Mononuclear cell (primary cell): Measurements from ENCODE around the gene ATP1B2. TPM values are rescaled to one million over a fixed set of nuclear protein-coding genes. Genes with fewer than 3 reads are reported as not detected.

Experiments
- H3K27me3 ChIP-seq: 2 replicates; pipeline ENCODE4 v1.6.0; 2011; ENCODE audit warnings: low read length, control low read depth; ENCODE audit not compliant: insufficient read depth
- H3K4me1 ChIP-seq: 2 replicates; pipeline ENCODE4 v1.5.1; 2011; ENCODE audit warnings: mild to moderate bottlenecking, low read length, control low read depth; ENCODE audit not compliant: insufficient read depth
- H3K4me3 ChIP-seq: 2 replicates; pipeline ENCODE4 v1.5.1; 2011; ENCODE audit warnings: mild to moderate bottlenecking, low read length, moderate library complexity
- H3K9me3 ChIP-seq: 2 replicates; pipeline ENCODE4 v1.5.1; 2011; ENCODE audit warnings: low read depth, mild to moderate bottlenecking, control low read depth, low read length
- total RNA-seq: library from RNA; depleted of rRNA; stranded (reverse); fragments of >200 nt; gene quantifications from one replicate; pipeline ENCODE4 v1.2.3, GENCODE V29; 2012

The ATP1B2 gene
- total RNA-seq, 1 donor = not detected

DNA sequence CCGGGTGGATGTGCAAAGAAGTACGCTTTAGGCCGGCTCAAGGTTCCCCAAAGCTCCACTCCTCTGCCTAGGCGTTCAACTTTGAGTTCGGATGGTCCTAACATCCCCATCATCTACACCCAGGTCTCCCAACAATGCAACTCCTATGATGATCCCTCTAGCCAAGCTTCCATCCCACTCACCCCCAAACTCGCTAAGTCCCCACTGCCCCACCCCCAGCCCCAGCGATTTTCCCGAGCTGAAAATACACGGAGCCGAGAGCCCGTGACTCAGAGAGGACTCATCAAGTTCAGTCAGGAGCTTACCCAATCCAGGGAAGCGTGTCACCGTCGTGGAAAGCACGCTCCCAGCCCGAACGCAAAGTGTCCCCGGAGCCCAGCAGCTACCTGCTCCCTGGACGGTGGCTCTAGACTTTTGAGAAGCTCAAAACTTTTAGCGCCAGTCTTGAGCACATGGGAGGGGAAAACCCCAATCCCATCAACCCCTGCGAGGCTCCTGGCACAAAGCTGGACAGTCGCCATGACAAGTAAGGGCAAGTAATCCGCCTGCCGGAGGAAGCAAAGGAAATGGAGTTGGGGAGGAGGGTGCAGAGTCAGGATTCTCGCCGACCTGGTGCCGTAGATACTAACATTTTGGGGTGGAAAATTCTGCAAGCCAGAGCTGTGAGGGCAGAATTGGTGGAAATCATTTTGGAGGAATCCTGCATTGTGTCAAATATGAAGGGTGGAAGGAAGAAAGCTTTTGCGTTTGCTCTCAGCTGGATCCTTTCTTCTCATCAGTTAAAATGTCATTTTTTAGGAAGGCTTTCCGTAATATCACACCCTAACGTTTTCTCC, 36.6 kb downstream of the ATP1B2 start, which contains the start of gene TP53:
Gene TP53 (minus strand): TSS at position 419 of the 836 bp plus-strand sequence. CDS start 10,896 bp downstream, outside the sequence.
- H3K9me3 ChIP-seq = no peaks in the 10 kb centered on the region
- H3K4me1 ChIP-seq = peaks cover 30% of the 10 kb centered on the region
- H3K27me3 ChIP-seq = no peaks in the 10 kb centered on the region
- H3K4me3 ChIP-seq = peak within 1 kb of the TSS; percentile 100

DNA sequence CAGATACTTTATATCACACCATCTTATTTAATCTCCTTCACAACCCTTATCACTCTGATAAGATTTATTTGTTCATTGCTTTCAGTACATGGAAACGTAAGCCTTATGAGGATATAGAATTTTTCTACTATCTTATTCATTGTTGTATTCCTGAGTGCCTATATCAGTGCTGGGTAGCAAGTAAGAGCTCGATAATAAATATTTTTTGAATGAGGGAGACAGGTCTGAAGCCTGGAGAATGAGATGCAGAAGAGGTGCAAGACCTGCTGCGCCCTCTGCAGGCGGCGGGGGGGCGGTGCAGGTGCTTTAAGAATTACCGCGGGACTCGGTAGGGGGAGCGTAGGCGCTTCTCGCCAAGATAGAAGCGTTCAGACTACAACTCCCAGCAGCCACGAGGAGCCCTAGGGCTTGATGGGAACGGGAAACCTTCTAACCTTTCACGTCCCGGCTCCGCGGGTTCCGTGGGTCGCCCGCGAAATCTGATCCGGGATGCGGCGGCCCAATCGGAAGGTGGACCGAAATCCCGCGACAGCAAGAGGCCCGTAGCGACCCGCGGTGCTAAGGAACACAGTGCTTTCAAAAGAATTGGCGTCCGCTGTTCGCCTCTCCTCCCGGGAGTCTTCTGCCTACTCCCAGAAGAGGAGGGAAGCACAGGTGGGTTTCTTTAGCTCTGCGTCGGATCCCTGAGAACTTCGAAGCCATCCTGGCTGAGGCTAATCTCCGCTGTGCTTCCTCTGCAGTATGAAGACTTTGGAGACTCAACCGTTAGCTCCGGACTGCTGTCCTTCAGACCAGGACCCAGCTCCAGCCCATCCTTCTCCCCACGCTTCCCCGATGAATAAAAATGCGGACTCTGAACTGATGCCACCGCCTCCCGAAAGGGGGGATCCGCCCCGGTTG, 37.4 kb downstream of the ATP1B2 start, which contains the start of gene WRAP53:
Gene WRAP53 (plus strand): TSS at position 570 of the 900 bp plus-strand sequence. CDS start 172 bp downstream, at position 742.
- Histone ChIP-seq H3K4me3 (peak within 1 kb of the TSS; percentile 100), H3K4me1 (peaks cover 30% of the 10 kb centered on the region), H3K9me3 (no peaks in the 10 kb centered on the region), H3K27me3 (no peaks in the 10 kb centered on the region)

DNA sequence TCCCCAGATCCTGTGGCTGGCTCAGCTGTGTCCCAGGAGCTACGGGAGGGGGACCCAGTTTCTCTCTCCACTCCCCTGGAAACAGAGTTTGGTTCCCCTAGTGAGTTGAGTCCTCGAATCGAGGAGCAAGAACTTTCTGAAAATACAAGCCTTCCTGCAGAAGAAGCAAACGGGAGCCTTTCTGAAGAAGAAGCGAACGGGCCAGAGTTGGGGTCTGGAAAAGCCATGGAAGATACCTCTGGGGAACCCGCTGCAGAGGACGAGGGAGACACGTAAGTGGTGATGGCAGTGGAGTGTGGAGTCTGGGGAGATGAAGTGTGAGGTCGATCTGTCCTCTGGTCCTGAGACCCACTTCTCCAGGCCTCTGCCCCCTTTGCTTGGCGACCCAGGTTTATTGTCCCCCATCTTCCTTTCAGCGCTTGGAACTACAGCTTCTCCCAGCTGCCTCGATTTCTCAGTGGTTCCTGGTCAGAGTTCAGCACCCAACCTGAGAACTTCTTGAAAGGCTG, 38.1 kb downstream of the ATP1B2 start:
- Histone ChIP-seq H3K4me3 (peak overlapping the region; percentile 100), H3K9me3 (no peaks in the 10 kb centered on the region), H3K4me1 (peaks cover 30% of the 10 kb centered on the region), H3K27me3 (no peaks in the 10 kb centered on the region)

DNA sequence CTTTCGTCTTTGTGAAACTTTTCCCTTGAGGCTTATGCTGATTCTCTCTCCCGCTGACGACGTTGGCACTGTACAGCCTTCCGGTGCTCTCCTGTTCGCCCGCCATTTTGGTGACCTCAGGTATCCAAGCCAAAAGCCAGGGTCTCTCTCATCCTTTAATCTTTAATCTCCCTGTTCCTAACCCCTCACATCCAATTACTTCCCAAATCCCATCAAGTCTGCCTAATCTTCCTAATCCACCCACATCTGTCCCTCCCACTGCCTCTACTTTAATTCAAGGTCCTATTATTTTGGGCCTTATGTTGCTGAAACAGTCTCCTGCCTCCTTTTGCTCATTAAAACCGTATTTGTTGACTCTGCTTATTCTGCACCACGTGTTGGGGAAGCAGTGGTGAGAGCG, 44.9 kb downstream of the ATP1B2 start:
- Histone ChIP-seq H3K9me3 (no peaks in the 10 kb centered on the region), H3K4me1 (no peaks in the 10 kb centered on the region), H3K4me3 (no peak overlapping the region), H3K27me3 (no peaks in the 10 kb centered on the region)

DNA sequence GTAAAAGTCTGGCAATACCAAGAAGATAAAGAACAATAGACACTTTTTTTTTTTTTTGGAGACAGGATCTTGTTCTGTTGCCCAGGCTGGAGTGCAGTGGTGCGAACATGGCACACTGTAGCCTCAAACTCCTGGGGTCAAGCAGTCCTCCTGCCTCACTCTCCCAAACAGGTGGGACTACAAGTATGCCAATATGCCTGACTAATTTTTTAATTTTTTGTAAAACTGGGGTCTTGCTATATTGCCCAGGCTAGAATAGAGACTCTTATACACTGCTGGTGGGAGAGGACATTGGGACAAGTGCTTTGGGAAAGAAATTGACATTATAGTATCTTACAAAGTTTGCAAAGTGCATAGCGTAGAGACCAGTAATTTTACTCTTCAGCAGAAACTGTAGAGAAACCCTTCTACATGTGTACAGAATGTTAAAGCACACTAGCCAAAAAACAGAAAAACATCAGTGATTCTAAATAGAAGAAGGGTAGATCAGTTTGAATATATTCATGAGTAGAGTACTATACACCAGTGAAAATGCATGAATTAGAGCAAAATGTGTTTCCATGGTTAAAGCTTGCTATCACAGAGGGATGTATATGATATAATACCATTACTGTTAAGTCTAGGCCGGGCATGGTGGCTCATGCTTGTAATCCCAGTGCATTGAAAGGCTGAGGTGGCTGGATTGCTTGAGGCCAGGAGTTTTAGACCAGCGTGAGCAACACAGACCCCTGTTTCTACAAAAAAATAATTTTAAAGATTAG, 47.3 kb downstream of the ATP1B2 start:
- H3K4me1 ChIP-seq = no peaks in the 10 kb centered on the region

DNA sequence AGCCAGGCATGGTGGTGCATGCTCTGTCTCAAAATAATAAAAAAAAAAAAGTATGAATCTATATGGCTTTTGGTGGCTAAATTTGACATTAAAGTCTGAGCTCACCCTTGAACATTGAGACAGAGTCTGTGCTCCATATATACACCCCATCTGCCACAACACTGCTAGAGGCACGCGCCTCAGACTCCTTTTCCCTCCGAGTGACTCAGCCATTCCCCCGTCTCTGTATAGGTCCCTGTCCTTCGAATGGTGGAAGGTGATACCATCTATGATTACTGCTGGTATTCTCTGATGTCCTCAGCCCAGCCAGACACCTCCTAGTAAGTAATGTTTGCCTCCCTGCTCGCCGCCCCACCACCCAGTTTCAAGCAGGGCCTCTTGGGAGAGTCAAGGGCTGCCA, 49.8 kb downstream of the ATP1B2 start:
- no peaks in the 10 kb centered on the region for H3K9me3 ChIP-seq
- H3K4me1 ChIP-seq = peaks cover 9% of the 10 kb centered on the region
- H3K4me3 ChIP-seq = no peak overlapping the region
- H3K27me3 ChIP-seq = peaks cover 15% of the 10 kb centered on the region

More for the DNA sequence above, 47.3 kb downstream of the ATP1B2 start:
- Histone ChIP-seq H3K27me3 (no peaks in the 10 kb centered on the region), H3K9me3 (no peaks in the 10 kb centered on the region), H3K4me3 (no peak overlapping the region)

DNA sequence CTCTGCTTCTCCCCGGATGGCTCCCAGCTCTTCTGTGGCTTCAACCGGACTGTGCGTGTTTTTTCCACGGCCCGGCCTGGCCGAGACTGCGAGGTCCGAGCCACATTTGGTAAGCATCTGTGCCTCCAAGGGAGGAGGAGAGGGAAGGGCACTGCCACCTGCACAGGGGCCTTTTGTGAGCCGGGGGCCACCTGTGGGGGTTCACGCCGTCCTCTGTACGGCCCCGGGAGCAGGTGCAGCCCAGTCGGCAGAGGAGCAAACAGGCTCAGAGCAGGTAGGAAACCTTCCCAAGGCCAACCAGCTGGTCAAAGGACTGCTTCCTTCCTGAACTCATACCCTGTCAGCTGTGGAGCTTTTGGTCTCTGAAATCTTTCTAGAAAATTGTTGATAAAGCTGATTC, 51.0 kb downstream of the ATP1B2 start:
- Histone ChIP-seq H3K9me3 (no peaks in the 10 kb centered on the region), H3K4me1 (peaks cover 9% of the 10 kb centered on the region), H3K27me3 (peaks cover 27% of the 10 kb centered on the region), H3K4me3 (no peak overlapping the region)

DNA sequence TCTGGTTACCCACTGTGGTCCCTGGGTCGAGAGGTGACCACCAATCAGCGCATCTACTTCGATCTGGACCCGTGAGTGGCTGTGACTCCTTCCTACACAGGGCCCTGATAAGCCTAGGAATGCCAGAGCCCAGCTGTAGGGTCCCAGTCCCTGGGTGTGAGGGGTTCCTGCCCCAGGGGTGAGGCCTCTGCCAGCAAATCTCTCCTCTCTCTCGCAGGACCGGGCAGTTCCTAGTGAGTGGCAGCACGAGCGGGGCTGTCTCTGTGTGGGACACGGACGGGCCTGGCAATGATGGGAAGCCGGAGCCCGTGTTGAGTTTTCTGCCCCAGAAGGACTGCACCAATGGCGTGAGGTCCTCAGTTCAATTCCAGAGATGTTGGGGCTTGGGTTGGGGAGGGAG, 52.0 kb downstream of the ATP1B2 start:
- Histone ChIP-seq H3K27me3 (peaks cover 32% of the 10 kb centered on the region), H3K9me3 (no peaks in the 10 kb centered on the region), H3K4me3 (no peak overlapping the region), H3K4me1 (peaks cover 9% of the 10 kb centered on the region)

DNA sequence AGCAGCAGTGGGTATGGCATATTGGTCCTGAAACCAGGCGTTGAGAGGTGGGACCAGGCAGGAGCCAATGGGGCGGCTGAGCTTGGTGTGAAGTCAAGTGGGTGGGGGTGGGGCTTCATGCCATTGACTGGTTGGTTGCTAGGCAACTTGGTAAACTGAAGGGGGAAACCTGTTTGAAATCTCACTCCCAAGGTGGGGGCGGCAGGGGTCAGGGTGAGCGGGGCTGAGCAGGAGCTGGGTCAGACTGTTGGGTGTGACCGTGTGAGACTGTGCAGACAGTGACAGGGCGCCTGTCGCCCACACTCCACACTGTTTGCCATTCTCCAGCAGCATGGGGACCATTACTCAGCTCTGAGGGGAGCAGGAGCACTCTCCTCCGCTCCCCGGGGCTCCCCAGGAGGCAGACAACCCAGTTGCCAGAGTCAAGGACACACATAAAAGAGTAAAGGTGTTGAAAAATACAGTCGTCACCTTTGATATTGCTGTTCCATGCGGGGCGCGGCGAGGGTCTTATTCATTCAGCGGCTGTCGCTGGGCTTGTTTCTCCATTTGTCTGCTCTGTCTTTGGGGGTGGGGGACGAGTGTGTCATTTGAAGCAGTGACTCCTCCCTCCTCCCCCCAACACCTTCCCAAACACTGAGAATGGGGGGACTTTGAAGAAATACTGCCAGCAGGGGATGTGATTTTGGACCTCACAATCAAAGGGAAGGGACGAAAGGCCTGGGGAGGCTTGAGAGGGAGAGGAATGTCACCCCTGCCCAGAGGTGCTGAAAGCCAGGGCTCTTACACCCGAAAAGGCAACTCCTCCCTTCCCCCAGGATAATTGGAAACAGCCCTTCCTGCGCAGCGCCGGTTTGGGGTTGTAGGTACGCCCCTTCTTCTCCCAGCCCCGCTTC, 53.1 kb downstream of the ATP1B2 start:
- peaks cover 9% of the 10 kb centered on the region for H3K4me1 ChIP-seq
- H3K9me3 ChIP-seq = no peaks in the 10 kb centered on the region
- peaks cover 32% of the 10 kb centered on the region for H3K27me3 ChIP-seq
- H3K4me3 ChIP-seq = no peak overlapping the region

DNA sequence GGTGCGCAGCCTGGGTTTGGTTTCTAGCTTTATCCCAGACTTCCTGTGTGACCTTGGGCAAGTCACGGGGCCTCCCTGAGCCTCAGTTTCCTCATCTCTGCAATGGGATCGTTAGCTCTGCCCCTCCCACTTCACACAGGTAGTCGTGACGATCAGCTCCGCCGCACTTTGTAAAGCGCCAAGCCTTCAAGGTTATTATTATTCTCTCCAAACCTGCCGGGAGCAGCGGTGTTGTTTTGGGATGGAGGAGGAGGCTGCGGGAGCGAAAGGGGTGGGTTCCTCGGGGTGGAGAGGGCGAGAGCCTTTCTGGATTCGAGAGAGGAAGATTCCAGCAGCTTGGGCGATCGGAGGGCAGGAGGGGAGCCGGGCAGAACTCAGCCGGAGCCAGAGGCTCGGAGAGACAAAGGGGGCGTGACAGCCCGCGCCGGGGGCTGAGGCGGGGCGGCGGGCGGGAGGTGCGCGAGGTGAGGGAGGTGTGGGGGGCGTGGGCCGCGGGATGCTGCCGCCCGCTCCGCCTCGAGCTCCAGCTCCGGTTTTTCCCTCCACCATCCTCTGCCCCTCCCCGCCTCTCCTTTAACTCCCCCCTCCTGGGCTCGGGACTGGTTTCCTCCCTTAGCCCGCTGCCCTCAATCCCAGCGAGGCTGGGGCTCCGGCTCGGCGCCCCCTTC, 54.0 kb downstream of the ATP1B2 start, which contains the start of gene EFNB3:
Gene EFNB3 (plus strand): TSS at position 602 of the 668 bp plus-strand sequence. CDS start 397 bp downstream, outside the sequence.
- H3K27me3 ChIP-seq = peaks cover 32% of the 10 kb centered on the region
- no peaks in the 10 kb centered on the region for H3K9me3 ChIP-seq
- no peak within 1 kb of the TSS for H3K4me3 ChIP-seq
- peaks cover 9% of the 10 kb centered on the region for H3K4me1 ChIP-seq

DNA sequence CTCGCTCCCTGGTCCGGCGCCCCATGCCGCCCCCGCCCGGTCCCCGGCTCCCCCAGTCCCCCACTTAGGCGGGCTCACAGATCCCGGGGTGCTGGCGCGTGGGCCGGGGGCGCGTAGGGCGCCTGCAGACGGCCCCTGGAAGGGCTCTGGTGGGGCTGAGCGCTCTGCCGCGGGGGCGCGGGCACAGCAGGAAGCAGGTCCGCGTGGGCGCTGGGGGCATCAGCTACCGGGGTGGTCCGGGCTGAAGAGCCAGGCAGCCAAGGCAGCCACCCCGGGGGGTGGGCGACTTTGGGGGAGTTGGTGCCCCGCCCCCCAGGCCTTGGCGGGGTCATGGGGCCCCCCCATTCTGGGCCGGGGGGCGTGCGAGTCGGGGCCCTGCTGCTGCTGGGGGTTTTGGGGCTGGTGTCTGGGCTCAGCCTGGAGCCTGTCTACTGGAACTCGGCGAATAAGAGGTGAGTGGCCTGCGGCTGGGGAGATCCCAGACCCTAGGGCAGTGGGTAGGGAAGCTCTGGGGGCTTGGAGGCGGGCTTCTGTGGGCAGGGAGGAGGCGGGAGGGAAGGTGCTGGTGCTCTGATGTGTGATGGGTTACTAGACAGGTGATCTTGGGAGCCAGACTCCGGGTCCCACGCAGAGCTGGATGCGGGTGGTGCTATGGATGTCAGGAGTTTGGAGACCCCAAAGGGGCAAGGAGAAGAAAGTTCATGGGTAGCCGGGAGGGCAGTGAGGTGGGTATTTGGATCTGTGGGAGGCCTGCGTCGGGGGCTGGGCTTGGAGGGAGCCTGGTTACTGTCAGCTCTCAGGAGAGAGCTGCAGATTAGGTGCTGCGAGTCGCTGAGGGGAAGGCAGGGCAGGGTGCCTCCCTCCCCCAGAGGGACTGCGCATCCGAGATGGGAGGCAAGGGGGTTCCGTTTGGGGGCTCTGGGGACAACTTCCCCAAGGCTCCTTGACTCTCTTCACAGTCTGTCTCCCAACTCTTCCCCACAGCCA, 54.8 kb downstream of the ATP1B2 start:
- Histone ChIP-seq H3K4me3 (no peak overlapping the region), H3K4me1 (peaks cover 15% of the 10 kb centered on the region), H3K9me3 (no peaks in the 10 kb centered on the region), H3K27me3 (peaks cover 32% of the 10 kb centered on the region)

DNA sequence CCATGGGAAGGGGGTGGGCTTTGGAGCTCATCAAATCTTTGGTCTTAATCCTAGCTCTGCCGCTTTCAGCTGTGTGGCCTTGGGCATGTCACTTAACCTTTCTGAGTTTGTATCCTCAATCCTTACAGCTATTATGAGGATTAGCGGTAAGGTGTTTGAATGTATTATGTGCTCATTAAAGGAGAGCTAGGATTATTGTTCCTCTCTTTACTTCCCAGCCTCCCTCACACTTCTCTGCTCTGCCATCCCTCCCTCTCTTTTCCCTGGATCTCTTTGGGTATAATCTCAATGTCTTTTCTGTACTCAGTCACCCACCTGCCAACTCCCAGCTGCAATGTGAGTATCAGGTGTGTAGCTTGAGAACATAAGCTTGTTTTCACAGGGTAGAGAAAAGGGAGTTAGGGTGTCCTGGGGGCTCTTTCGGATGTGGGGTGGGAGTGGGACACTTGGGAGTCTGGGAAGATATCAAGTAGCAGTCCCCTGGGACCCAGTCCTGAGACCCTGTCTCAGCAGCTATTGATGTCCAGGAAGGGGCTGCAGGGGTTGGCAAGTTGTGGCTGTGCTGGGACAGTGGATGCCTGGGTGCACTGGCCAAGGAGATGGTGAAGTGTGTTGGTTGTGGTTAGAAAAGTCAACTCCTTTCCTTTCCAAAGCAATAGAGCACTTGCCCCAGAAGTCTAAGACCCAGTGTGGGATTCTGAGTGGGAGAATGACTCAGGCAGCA, 56.1 kb downstream of the ATP1B2 start:
- H3K9me3 ChIP-seq = no peaks in the 10 kb centered on the region
- H3K4me1 ChIP-seq = peaks cover 23% of the 10 kb centered on the region
- H3K4me3 ChIP-seq = no peak overlapping the region
- peaks cover 34% of the 10 kb centered on the region for H3K27me3 ChIP-seq
